Retinal pigment epithelial cell (primary cell): Measurements from ENCODE around the gene MYL6.
A peak's percentile ranks its signal among the peaks of the same experiment; 100 is the strongest.

Source experiments
- DNase-seq: peaks from one replicate; pipeline ENCODE4 v3.0.0-alpha.2; 2010; ENCODE audit warnings: low read depth
- H3K4me3 ChIP-seq: 2 replicates; pipeline ENCODE4 v1.5.1; 2011; ENCODE audit warnings: mild to moderate bottlenecking, low read length, control low read depth, moderate library complexity
- TF ChIP-seq, protein P1 (sequence below): conservative IDR thresholded peaks from 2 replicates; pipeline ENCODE4 v1.5.1; 2011; ENCODE audit warnings: low read depth, low read length, control low read depth, inconsistent platforms

The MYL6 gene

DNA sequence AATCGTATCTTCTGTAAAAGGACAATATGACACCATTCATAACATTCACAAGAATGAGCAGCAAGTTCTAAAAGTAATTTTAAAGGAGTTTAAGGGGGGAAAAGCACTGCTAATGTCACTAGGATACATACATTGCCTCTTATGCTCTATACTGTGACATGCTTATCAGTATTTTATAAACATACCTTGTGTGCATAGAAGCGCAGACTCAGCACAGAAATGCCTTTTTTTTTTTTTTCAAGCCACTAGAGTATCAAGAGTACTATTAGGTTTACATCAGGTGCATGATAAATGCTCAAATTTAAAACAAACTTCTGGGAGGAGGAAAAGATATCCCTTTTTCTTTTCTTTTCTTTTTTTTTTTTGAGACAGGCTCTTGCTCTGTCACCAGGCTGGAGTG is 44.7 kb downstream of the MYL6 start:
- DNase-seq, result no peak
- TF ChIP-seq, protein P1, sequence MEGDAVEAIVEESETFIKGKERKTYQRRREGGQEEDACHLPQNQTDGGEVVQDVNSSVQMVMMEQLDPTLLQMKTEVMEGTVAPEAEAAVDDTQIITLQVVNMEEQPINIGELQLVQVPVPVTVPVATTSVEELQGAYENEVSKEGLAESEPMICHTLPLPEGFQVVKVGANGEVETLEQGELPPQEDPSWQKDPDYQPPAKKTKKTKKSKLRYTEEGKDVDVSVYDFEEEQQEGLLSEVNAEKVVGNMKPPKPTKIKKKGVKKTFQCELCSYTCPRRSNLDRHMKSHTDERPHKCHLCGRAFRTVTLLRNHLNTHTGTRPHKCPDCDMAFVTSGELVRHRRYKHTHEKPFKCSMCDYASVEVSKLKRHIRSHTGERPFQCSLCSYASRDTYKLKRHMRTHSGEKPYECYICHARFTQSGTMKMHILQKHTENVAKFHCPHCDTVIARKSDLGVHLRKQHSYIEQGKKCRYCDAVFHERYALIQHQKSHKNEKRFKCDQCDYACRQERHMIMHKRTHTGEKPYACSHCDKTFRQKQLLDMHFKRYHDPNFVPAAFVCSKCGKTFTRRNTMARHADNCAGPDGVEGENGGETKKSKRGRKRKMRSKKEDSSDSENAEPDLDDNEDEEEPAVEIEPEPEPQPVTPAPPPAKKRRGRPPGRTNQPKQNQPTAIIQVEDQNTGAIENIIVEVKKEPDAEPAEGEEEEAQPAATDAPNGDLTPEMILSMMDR, result no peak
- no peak overlapping the region for H3K4me3 ChIP-seq

DNA sequence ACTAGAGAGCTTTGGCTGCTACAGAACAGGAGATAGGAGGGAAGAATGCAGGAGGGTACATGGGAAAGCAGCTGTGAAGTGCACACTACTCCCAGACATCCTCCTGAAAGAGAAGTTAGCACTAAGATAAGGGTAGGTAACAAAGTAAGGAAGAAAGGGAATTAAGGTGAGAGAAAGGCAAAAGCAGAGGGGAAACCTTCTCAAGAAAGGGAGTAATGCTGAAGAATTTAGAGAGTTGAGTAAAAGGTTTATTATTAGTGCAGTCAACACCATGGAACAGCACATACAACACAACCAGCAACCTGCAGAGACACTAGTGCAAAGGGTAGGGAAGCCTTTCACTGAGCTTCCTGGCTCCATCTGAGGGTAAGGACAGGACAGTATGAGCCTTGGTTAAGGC is 46.1 kb downstream of the MYL6 start:
- H3K4me3 ChIP-seq, result no peak overlapping the region
- TF ChIP-seq, protein P1, result no peak
- no peak for DNase-seq

- DNase-seq, result no peak
- TF ChIP-seq, protein P1, result no peak
- no peak overlapping the region for H3K4me3 ChIP-seq
These were observed 47.3 kb downstream of the MYL6 start for GRCh38 chr12:56205445-56205844.

GRCh38 chr12:56206452-56207166 is 48.5 kb downstream of the MYL6 start:
- no peak for DNase-seq
- no peak overlapping the region for H3K4me3 ChIP-seq
- TF ChIP-seq, protein P1, result peak; percentile 82

- no peak for DNase-seq
- no peak overlapping the region for H3K4me3 ChIP-seq
- TF ChIP-seq, protein P1, result no peak
These were observed 49.8 kb downstream of the MYL6 start for GRCh38 chr12:56208006-56208405.
